GM13976 (cell line): ENCODE measurements around the gene GPC5.

ENCODE experiments used
- DNase-seq: peaks from one replicate; pipeline ENCODE4 v3.0.0; 2012; ENCODE audit warnings: low spot score
- in situ Hi-C: fragments of 300-500 bp; cut with MboI; formaldehyde crosslinking; loops from one replicate; pipeline ENCODE4 v1.12.0; 2022; ENCODE audit warnings: low sequenced_read_pairs, mixed read lengths, inconsistent platforms; ENCODE audit not compliant: unreplicated experiment
- TF ChIP-seq, protein P1 (sequence below): IDR thresholded peaks from 2 replicates; pipeline ENCODE4 v1.5.1; 2012; ENCODE audit warnings: borderline replicate concordance, mild to moderate bottlenecking; ENCODE audit not compliant: insufficient read depth; ENCODE audit errors: extremely low read depth, missing control alignments, control extremely low read depth

Gene GPC5

GRCh38 chr13:91863699-91864098 is 465.3 kb downstream of the GPC5 start:
- DNase-seq = no peak
- TF ChIP-seq, protein P1, sequence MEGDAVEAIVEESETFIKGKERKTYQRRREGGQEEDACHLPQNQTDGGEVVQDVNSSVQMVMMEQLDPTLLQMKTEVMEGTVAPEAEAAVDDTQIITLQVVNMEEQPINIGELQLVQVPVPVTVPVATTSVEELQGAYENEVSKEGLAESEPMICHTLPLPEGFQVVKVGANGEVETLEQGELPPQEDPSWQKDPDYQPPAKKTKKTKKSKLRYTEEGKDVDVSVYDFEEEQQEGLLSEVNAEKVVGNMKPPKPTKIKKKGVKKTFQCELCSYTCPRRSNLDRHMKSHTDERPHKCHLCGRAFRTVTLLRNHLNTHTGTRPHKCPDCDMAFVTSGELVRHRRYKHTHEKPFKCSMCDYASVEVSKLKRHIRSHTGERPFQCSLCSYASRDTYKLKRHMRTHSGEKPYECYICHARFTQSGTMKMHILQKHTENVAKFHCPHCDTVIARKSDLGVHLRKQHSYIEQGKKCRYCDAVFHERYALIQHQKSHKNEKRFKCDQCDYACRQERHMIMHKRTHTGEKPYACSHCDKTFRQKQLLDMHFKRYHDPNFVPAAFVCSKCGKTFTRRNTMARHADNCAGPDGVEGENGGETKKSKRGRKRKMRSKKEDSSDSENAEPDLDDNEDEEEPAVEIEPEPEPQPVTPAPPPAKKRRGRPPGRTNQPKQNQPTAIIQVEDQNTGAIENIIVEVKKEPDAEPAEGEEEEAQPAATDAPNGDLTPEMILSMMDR = no peak
- in situ Hi-C loops = no loop called here

DNA sequence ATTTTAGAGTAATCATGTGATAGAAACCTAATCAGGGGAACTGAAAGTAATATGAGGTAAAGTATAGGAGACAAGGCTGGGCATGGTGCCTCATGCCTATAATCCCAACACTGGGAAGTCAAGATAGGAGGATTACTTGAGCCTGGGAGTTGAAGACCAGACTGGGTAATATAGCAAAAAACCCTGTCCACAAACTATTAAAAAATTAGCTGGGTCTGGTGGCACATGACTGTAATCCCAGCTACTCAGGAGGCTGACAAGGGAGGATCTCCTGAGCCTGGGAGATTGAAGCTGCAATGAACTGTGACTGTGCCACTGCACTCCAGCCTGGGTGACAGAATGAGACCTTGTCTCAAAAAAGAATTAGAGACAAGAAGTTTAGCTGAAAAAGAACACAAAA is 469.9 kb downstream of the GPC5 start:
- TF ChIP-seq, protein P1 = no peak
- DNase-seq = no peak
- in situ Hi-C loops = no loop called here

- TF ChIP-seq, protein P1 = no peak
- DNase-seq = no peak
- in situ Hi-C loops = no loop called here
These were observed 480.1 kb downstream of the GPC5 start for GRCh38 chr13:91878491-91878890.

DNA sequence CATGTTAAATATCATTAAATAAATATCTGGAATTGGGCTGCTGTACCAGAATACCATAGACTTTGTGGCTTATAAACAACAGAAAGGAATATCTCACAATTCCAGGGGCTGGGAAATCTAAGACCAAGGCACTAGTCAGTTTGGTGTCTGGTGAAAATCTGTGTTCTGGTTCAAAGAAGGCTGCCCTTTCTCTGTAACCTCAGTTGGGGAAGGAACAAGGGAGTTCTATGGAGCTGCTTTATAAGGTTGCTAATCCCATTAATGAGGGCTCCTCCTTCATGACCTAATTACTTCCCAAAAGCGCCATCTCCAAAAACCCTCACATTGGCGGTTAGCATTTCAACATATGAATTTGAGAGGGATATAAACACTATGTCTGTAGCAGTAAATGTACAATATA is 480.9 kb downstream of the GPC5 start:
- DNase-seq = no peak
- TF ChIP-seq, protein P1 = no peak
- in situ Hi-C loops = no loop called here

GRCh38 chr13:91882918-91883317 is 484.5 kb downstream of the GPC5 start:
- no peak for DNase-seq
- in situ Hi-C loops = no loop called here
- TF ChIP-seq, protein P1 = no peak

GRCh38 chr13:91889641-91890040 is 491.2 kb downstream of the GPC5 start:
- in situ Hi-C loops = no loop called here
- TF ChIP-seq, protein P1 = no peak
- DNase-seq = no peak

GRCh38 chr13:91891141-91891540 is 492.7 kb downstream of the GPC5 start:
- in situ Hi-C loops = no loop called here
- no peak for DNase-seq
- TF ChIP-seq, protein P1 = no peak
